H9 (cell line): ENCODE results near the gene CTDNEP1. TPM values are rescaled to one million over a fixed set of nuclear protein-coding genes. Genes with fewer than 3 reads are reported as not detected.

ENCODE experiments used
- DNase-seq: peaks from one replicate; pipeline ENCODE4 v3.0.0-alpha.2; 2017
- H2AFZ ChIP-seq: one replicate; pipeline ENCODE4 v1.6.1; 2013; ENCODE audit warnings: mild to moderate bottlenecking, low read length, control low read depth, moderate library complexity
- H2AK5ac ChIP-seq: 2 replicates; pipeline ENCODE4 v1.6.1; 2013; ENCODE audit warnings: low read length, control low read depth, mixed read lengths; ENCODE audit not compliant: insufficient read length
- H2BK120ac ChIP-seq: one replicate; pipeline ENCODE4 v1.6.1; 2013; ENCODE audit warnings: low read depth, mild to moderate bottlenecking, low read length, control low read depth, inconsistent platforms; ENCODE audit not compliant: poor library complexity, severe bottlenecking
- H2BK12ac ChIP-seq: 2 replicates; pipeline ENCODE4 v1.6.1; 2013; ENCODE audit warnings: low read length, control low read depth, mixed read lengths, low read depth; ENCODE audit not compliant: insufficient read length
- H2BK15ac ChIP-seq: 2 replicates; pipeline ENCODE4 v1.6.1; 2013; ENCODE audit warnings: low read depth, low read length, control low read depth
- H2BK20ac ChIP-seq: one replicate; pipeline ENCODE4 v1.6.1; 2013; ENCODE audit warnings: low read depth, mild to moderate bottlenecking, low read length, control low read depth, inconsistent platforms; ENCODE audit not compliant: poor library complexity, severe bottlenecking
- H2BK5ac ChIP-seq: 2 replicates; pipeline ENCODE4 v1.6.1; 2013; ENCODE audit warnings: low read length, control low read depth, mixed read lengths; ENCODE audit not compliant: insufficient read length
- H3K14ac ChIP-seq: 2 replicates; pipeline ENCODE4 v1.6.1; 2013; ENCODE audit warnings: low read length, control low read depth; ENCODE audit not compliant: insufficient read depth
- H3K18ac ChIP-seq: 2 replicates; pipeline ENCODE4 v1.6.1; 2013; ENCODE audit warnings: low read depth, mild to moderate bottlenecking, mixed read lengths, low read length, control low read depth; ENCODE audit not compliant: insufficient read length
- H3K23ac ChIP-seq: 2 replicates; pipeline ENCODE4 v1.6.1; 2013; ENCODE audit warnings: low read length, control low read depth, mixed read lengths, low read depth; ENCODE audit not compliant: insufficient read length
- H3K23me2 ChIP-seq: 2 replicates; pipeline ENCODE4 v1.6.1; 2013; ENCODE audit warnings: low read depth, mild to moderate bottlenecking, mixed read lengths, low read length, control low read depth; ENCODE audit not compliant: insufficient read length, poor library complexity, severe bottlenecking
- H3K27ac ChIP-seq: 2 replicates; pipeline ENCODE4 v1.5.1; 2013; ENCODE audit warnings: low read length, control low read depth, mixed read lengths, low read depth; ENCODE audit not compliant: insufficient read length
- H3K27me3 ChIP-seq: 2 replicates; pipeline ENCODE4 v1.6.1; 2013; ENCODE audit warnings: low read length, control low read depth, inconsistent platforms; ENCODE audit not compliant: insufficient read depth
- H3K4ac ChIP-seq: 2 replicates; pipeline ENCODE4 v1.6.1; 2013; ENCODE audit warnings: low read depth, mild to moderate bottlenecking, control low read depth, inconsistent platforms, low read length, moderate library complexity
- H3K4me1 ChIP-seq: 2 replicates; pipeline ENCODE4 v1.6.1; 2013; ENCODE audit warnings: low read length, control low read depth, inconsistent platforms; ENCODE audit not compliant: insufficient read depth
- H3K4me2 ChIP-seq: 2 replicates; pipeline ENCODE4 v1.6.1; 2013; ENCODE audit warnings: low read length, control low read depth, mixed read lengths; ENCODE audit not compliant: insufficient read length, insufficient read depth
- H3K56ac ChIP-seq: 2 replicates; pipeline ENCODE4 v1.6.1; 2013; ENCODE audit warnings: low read depth, mild to moderate bottlenecking, mixed read lengths, low read length, control low read depth; ENCODE audit not compliant: insufficient read length
- H3K79me1 ChIP-seq: 2 replicates; pipeline ENCODE4 v1.6.1; 2013; ENCODE audit warnings: low read depth, mild to moderate bottlenecking, moderate library complexity, low read length, control low read depth, inconsistent platforms; ENCODE audit not compliant: insufficient read depth, poor library complexity, severe bottlenecking
- H3K79me2 ChIP-seq: 2 replicates; pipeline ENCODE4 v1.6.1; 2013; ENCODE audit warnings: low read length, control low read depth, inconsistent platforms; ENCODE audit not compliant: insufficient read depth
- H3K9ac ChIP-seq: 2 replicates; pipeline ENCODE4 v1.6.1; 2013; ENCODE audit warnings: low read length, control low read depth, mixed read lengths; ENCODE audit not compliant: insufficient read length; ENCODE audit errors: extremely low read depth
- H3K9me3 ChIP-seq: one replicate; pipeline ENCODE4 v1.6.1; 2013; ENCODE audit warnings: low read depth, low read length, inconsistent platforms; ENCODE audit not compliant: control insufficient read depth
- H3T11ph ChIP-seq: one replicate; pipeline ENCODE4 v1.6.1; 2013; ENCODE audit warnings: mild to moderate bottlenecking, low read length, control low read depth, inconsistent platforms
- H4K20me1 ChIP-seq: one replicate; pipeline ENCODE4 v1.6.1; 2013; ENCODE audit not compliant: control insufficient read depth, insufficient read length, insufficient read depth
- H4K5ac ChIP-seq: 2 replicates; pipeline ENCODE4 v1.6.1; 2013; ENCODE audit warnings: low read depth, mild to moderate bottlenecking, mixed read lengths, low read length, control low read depth; ENCODE audit not compliant: insufficient read length
- H4K8ac ChIP-seq: replicated peaks from 2 replicates; pipeline ENCODE4 v1.6.1; 2013; ENCODE audit warnings: low read length, control low read depth, mixed read lengths, low read depth; ENCODE audit not compliant: insufficient read length
- H4K91ac ChIP-seq: 2 replicates; pipeline ENCODE4 v1.6.1; 2013; ENCODE audit warnings: low read depth, mild to moderate bottlenecking, moderate library complexity, mixed read lengths, low read length, control low read depth; ENCODE audit not compliant: insufficient read length
- H3K27ac Mint-ChIP-seq, 3 experiments: 2 replicates in 2 of 3; 3 replicates in 1 of 3; pipeline ENCODE4 v1.8.0; 2020 to 2021; ENCODE audit warnings: mixed read lengths in 3 of 3, mild to moderate bottlenecking in 1 of 3, moderate library complexity in 1 of 3
- H3K27me3 Mint-ChIP-seq: 2 replicates; pipeline ENCODE4 v1.8.0; 2021; ENCODE audit warnings: low read depth, mild to moderate bottlenecking, moderate library complexity, mixed read lengths
- H3K36me3 Mint-ChIP-seq, 3 experiments: 2 replicates in 2 of 3; 3 replicates in 1 of 3; pipeline ENCODE4 v1.8.0; 2020 to 2021; ENCODE audit warnings: low read depth in 3 of 3, mixed read lengths in 3 of 3; ENCODE audit not compliant: insufficient read depth in 1 of 3
- H3K4me1 Mint-ChIP-seq, 2 experiments: 2 replicates each; pipeline ENCODE4 v1.8.0; 2020; ENCODE audit warnings: mixed read lengths in 2 of 2
- H3K4me3 Mint-ChIP-seq, 2 experiments: 2 replicates in 1 of 2; 3 replicates in 1 of 2; pipeline ENCODE4 v1.8.0; 2020 to 2021; ENCODE audit warnings: mild to moderate bottlenecking in 2 of 2, mixed read lengths in 2 of 2, moderate library complexity in 1 of 2
- H3K9me3 Mint-ChIP-seq, 2 experiments: 2 replicates in 1 of 2; 3 replicates in 1 of 2; pipeline ENCODE4 v1.8.0; 2020; ENCODE audit warnings: mild to moderate bottlenecking in 2 of 2, mixed read lengths in 2 of 2, moderate library complexity in 1 of 2
- WGBS: extraction: QIAGEN DNeasy Blood & Tissue Kit; methylation state at CpG from one replicate; pipeline ENCODE4 v1.1.7; 2013; ENCODE audit warnings: missing lambda C conversion rate, low lambda C conversion rate, mixed read lengths; ENCODE audit not compliant: insufficient read length; ENCODE audit errors: extremely low coverage; 5-methylcytosine and 5-hydroxymethylcytosine counted together
- total RNA-seq: library from RNA; stranded (reverse); gene quantifications from 2 replicates; pipeline ENCODE4 v1.2.1, GENCODE V29; 2021
- TF ChIP-seq, protein P1 (sequence below): fragments of 200-600 bp; sonication (generic); conservative IDR thresholded peaks from 3 replicates; pipeline ENCODE4 v1.8.0; 2021; ENCODE audit warnings: antibody characterized with exemption, mild to moderate bottlenecking

CTDNEP1 gene
- total RNA-seq, 1 experiment from 2014 or later, result 134 TPM

DNA sequence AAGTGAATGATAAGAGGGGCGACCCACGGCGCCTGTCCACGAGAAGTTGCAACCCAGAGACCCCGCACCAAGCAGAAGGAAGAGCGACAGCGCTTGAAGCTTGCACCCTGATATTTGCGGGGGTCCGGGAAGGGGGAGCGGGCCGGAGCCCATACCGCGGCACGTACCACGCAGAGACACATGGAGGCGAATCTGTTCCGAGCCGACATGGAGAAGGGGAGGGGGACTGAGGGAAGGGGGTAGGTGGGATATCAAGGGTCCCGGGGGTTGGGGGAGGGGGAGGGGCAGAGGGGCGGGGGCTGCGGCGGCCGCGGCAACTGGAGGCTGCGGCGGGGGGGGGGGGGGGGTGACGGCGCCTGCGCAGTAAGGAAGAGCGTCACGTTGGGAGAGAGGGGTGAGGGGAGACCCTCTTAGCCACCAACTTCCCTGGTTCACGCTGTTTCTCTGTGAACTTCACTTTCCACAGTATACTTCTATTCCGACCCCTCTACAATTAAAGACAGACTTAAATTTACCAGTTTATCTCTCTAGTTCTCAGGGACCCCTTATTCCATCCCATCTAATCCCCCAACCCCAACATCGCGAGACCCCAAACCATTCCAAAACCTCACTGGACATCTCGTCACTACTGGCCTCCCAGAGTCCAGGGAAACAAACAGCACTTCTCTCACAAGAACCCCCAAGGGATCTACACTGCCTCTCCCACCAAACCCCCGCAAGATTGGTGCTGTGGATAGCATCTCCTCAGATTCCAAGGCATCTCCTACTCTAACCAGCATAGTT is 39.9 kb downstream of the CTDNEP1 start:
- Histone ChIP-seq H3K4ac (no peak overlapping the region), H3K79me2 (peaks cover 3% of the 10 kb centered on the region; the same call in 1 of the 2 replicates), H2BK12ac (no peak overlapping the region), H3K9ac (no peak overlapping the region), H2AK5ac (no peak overlapping the region), H3K18ac (peak overlapping the region; percentile 44), H4K8ac (no peak overlapping the region), H3K14ac (peak overlapping the region; percentile 64; the same call in 1 of the 2 replicates), H3K27ac (no peak overlapping the region), H3T11ph (no peak overlapping the region), H3K23me2 (peaks cover 24% of the 10 kb centered on the region), H3K27me3 (no peaks in the 10 kb centered on the region), H3K4me2 (peak overlapping the region; percentile 81), H2BK5ac (no peak overlapping the region), H3K79me1 (peaks cover 2% of the 10 kb centered on the region), H2BK20ac (no peak overlapping the region), H4K20me1 (no peaks in the 10 kb centered on the region), H2BK120ac (no peak overlapping the region), H2AFZ (no peak overlapping the region), H3K4me1 (peaks cover 12% of the 10 kb centered on the region; the same call in 1 of the 2 replicates), H2BK15ac (no peak overlapping the region), H3K23ac (no peak overlapping the region), H4K5ac (no peak overlapping the region), H4K91ac (no peak overlapping the region), H3K9me3 (no peaks in the 10 kb centered on the region), H3K56ac (no peak overlapping the region)
- H3K27ac Mint-ChIP-seq, result peak overlapping the region in 2 of 3 experiments; percentile 71 to 76; a peak in 4 of 7 replicates
- H3K4me3 Mint-ChIP-seq, result peak overlapping the region; percentile 43 to 84
- no CpG with 5 or more reads among the region's 37 CpGs for whole genome bisulfite sequencing
- H3K27me3 Mint-ChIP-seq, result no peaks in the 10 kb centered on the region; the same call in none of the 2 replicates
- TF ChIP-seq, protein P1, sequence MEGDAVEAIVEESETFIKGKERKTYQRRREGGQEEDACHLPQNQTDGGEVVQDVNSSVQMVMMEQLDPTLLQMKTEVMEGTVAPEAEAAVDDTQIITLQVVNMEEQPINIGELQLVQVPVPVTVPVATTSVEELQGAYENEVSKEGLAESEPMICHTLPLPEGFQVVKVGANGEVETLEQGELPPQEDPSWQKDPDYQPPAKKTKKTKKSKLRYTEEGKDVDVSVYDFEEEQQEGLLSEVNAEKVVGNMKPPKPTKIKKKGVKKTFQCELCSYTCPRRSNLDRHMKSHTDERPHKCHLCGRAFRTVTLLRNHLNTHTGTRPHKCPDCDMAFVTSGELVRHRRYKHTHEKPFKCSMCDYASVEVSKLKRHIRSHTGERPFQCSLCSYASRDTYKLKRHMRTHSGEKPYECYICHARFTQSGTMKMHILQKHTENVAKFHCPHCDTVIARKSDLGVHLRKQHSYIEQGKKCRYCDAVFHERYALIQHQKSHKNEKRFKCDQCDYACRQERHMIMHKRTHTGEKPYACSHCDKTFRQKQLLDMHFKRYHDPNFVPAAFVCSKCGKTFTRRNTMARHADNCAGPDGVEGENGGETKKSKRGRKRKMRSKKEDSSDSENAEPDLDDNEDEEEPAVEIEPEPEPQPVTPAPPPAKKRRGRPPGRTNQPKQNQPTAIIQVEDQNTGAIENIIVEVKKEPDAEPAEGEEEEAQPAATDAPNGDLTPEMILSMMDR, result no peak
- H3K9me3 Mint-ChIP-seq, result no peaks in the 10 kb centered on the region
- H3K4me1 Mint-ChIP-seq, result peaks cover 56 to 74% of the 10 kb centered on the region in 2 experiments
- H3K36me3 Mint-ChIP-seq, result peaks cover 0 to 3% (median 0%) of the 10 kb centered on the region in 3 experiments; a peak in 3 of 7 replicates
- DNase-seq, result peak; percentile 50
